ENCODE results near the gene CFDP1. TPM values are rescaled to one million over a fixed set of nuclear protein-coding genes. Genes with fewer than 3 reads are reported as not detected.

The CFDP1 gene
- total and polyA plus RNA-seq, 2 experiments from 2014 or later, result 97.1 to 116 TPM

DNA sequence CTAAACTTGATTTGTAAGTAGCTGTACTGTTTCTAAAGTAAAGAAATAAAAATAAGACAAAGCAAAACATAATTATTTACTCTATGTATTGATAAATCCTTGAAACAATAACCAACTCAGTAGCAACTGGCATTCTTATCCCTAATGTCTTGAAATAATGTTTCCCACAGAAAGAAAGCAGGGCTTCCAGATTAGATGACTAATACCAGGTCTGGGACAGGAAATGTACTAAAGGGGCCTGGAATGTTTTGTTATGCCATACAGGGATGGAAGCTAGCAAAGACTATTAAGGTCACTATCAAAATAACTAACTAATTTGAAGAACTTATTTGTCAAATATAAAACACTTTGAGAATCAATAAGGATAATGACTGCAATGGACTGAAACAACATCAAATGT, 82.1 kb downstream of the CFDP1 start:
- Histone ChIP-seq H3K4me2 (no peak overlapping the region), H3K27me3 (no peaks in the 10 kb centered on the region), H3K9me3 (ENCODE audit: low read depth) (no peaks in the 10 kb centered on the region), H3K9me2 (replicated peaks; ENCODE audit: insufficient read depth) (no peaks in the 10 kb centered on the region), H3K4me1 (ENCODE audit: insufficient read depth) (no peaks in the 10 kb centered on the region), H3K36me3 (replicated peaks; ENCODE audit: insufficient read depth, low read depth) (no peaks in the 10 kb centered on the region), H3K27ac (no peak overlapping the region), H3K4me3 (no peak overlapping the region), H2AFZ (no peak overlapping the region), H4K20me1 (ENCODE audit: insufficient read depth, poor library complexity, severe bottlenecking) (no peaks in the 10 kb centered on the region), H3K79me2 (no peaks in the 10 kb centered on the region)
- no peak for DNase-seq (ENCODE audit: low spot score)
- TF ChIP-seq, protein P1, sequence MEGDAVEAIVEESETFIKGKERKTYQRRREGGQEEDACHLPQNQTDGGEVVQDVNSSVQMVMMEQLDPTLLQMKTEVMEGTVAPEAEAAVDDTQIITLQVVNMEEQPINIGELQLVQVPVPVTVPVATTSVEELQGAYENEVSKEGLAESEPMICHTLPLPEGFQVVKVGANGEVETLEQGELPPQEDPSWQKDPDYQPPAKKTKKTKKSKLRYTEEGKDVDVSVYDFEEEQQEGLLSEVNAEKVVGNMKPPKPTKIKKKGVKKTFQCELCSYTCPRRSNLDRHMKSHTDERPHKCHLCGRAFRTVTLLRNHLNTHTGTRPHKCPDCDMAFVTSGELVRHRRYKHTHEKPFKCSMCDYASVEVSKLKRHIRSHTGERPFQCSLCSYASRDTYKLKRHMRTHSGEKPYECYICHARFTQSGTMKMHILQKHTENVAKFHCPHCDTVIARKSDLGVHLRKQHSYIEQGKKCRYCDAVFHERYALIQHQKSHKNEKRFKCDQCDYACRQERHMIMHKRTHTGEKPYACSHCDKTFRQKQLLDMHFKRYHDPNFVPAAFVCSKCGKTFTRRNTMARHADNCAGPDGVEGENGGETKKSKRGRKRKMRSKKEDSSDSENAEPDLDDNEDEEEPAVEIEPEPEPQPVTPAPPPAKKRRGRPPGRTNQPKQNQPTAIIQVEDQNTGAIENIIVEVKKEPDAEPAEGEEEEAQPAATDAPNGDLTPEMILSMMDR (IDR thresholded peaks at IDR 0.05; ENCODE audit: poor library complexity), result no peak
- TF ChIP-seq EZH2 (IDR thresholded peaks at IDR 0.05; ENCODE audit: borderline replicate concordance) (no peak), EZH2phosphoT487 (IDR thresholded peaks at IDR 0.05; ENCODE audit: low read depth, severe bottlenecking, unreplicated experiment) (no peak)

DNA sequence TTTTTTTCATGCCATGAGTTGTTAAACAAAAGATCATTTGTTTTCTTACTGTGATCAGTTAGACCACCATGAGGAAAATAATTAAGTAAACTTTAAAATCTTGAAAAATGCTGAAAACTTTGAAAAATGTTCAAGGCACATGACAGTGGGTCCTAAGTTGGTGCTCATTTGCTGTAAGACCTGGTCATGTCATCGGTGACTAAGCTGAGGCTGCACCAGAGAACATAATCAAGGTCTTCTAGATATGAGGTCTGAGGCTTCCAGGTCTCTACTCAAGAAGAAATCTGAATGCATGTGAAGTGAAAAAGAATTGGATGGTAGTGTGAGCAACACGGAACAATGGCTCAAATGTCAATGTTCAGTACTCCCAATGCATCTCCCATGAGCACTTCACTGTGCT, 87.6 kb downstream of the CFDP1 start:
- no peaks in the 10 kb centered on the region for H3K9me2 ChIP-seq (replicated peaks; ENCODE audit: insufficient read depth)
- H3K36me3 ChIP-seq (replicated peaks; ENCODE audit: insufficient read depth, low read depth), result no peaks in the 10 kb centered on the region
- no peaks in the 10 kb centered on the region for H3K79me2 ChIP-seq
- no peaks in the 10 kb centered on the region for H3K27me3 ChIP-seq
- H4K20me1 ChIP-seq (ENCODE audit: insufficient read depth, poor library complexity, severe bottlenecking), result no peaks in the 10 kb centered on the region
- H3K27ac ChIP-seq, result no peak overlapping the region
- H3K4me1 ChIP-seq (ENCODE audit: insufficient read depth), result peaks cover 35% of the 10 kb centered on the region
- no peak for DNase-seq (ENCODE audit: low spot score)
- H3K9me3 ChIP-seq (ENCODE audit: low read depth), result no peaks in the 10 kb centered on the region
- H2AFZ ChIP-seq, result no peak overlapping the region
- TF ChIP-seq, protein P1 (IDR thresholded peaks at IDR 0.05; ENCODE audit: poor library complexity), result no peak
- TF ChIP-seq EZH2 (IDR thresholded peaks at IDR 0.05; ENCODE audit: borderline replicate concordance), result no peak
- TF ChIP-seq EZH2phosphoT487 (IDR thresholded peaks at IDR 0.05; ENCODE audit: low read depth, severe bottlenecking, unreplicated experiment), result no peak
- no peak overlapping the region for H3K4me3 ChIP-seq
- no peak overlapping the region for H3K4me2 ChIP-seq
- 98% methylated on average over 2 of the region's 2 CpGs for WGBS (ENCODE audit: low lambda C conversion rate, missing lambda C conversion rate)

DNA sequence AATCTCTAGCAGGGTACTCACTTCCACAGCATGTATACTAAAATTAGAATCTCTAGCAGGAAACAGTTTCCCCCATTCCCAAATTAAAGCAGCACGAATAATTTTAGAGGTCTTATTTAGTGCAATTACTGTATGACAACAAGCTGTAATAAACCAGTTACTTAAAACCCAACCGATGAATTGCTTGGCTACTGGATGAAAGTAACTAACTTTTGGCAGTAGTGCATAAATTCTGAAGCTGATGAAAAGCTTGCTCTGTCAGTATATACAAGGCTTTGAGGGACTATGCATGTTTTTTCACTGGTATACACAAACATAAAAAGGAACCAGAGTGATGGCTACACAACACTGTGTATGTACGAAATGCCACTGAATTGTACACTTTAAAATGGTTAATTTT, 89.4 kb downstream of the CFDP1 start:
- Histone ChIP-seq H3K4me1 (ENCODE audit: insufficient read depth) (peaks cover 40% of the 10 kb centered on the region), H3K9me2 (replicated peaks; ENCODE audit: insufficient read depth) (no peaks in the 10 kb centered on the region), H3K4me2 (no peak overlapping the region), H2AFZ (no peak overlapping the region), H3K27me3 (no peaks in the 10 kb centered on the region), H3K27ac (peak overlapping the region; percentile 75), H4K20me1 (ENCODE audit: insufficient read depth, poor library complexity, severe bottlenecking) (no peaks in the 10 kb centered on the region), H3K36me3 (replicated peaks; ENCODE audit: insufficient read depth, low read depth) (no peaks in the 10 kb centered on the region), H3K9me3 (ENCODE audit: low read depth) (no peaks in the 10 kb centered on the region), H3K79me2 (no peaks in the 10 kb centered on the region), H3K4me3 (no peak overlapping the region)
- 39% methylated on average over 3 of the region's 3 CpGs for WGBS (ENCODE audit: low lambda C conversion rate, missing lambda C conversion rate)
- TF ChIP-seq, protein P1 (IDR thresholded peaks at IDR 0.05; ENCODE audit: poor library complexity), result no peak
- TF ChIP-seq EZH2phosphoT487 (IDR thresholded peaks at IDR 0.05; ENCODE audit: low read depth, severe bottlenecking, unreplicated experiment) (no peak), EZH2 (IDR thresholded peaks at IDR 0.05; ENCODE audit: borderline replicate concordance) (no peak)
- DNase-seq (ENCODE audit: low spot score), result no peak

DNA sequence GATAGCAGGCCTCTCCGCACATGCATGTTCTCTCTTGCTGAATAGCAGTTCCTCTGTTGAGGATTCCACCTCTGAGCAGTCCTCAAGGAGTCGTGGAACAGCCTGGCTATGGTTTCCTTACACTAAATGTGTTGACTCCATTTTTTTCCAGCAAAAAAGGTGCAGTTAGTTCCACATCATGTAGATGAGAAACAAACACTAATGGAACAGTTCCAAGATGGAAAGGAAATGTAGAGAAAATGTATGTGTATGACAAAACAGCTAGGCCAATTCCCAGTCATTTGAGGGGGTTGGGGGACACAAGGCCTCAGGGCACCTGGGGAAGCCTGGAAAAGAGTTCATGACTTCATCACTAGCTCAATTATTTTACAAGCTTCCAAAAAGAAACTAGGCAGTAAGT, 90.0 kb downstream of the CFDP1 start:
- Histone ChIP-seq H3K4me2 (no peak overlapping the region), H3K4me3 (no peak overlapping the region), H2AFZ (no peak overlapping the region), H3K27ac (peak overlapping the region; percentile 75), H3K79me2 (no peaks in the 10 kb centered on the region), H3K9me3 (ENCODE audit: low read depth) (no peaks in the 10 kb centered on the region), H3K27me3 (no peaks in the 10 kb centered on the region), H3K36me3 (replicated peaks; ENCODE audit: insufficient read depth, low read depth) (no peaks in the 10 kb centered on the region), H3K4me1 (ENCODE audit: insufficient read depth) (peaks cover 40% of the 10 kb centered on the region), H4K20me1 (ENCODE audit: insufficient read depth, poor library complexity, severe bottlenecking) (no peaks in the 10 kb centered on the region), H3K9me2 (replicated peaks; ENCODE audit: insufficient read depth) (no peaks in the 10 kb centered on the region)
- DNase-seq (ENCODE audit: low spot score), result no peak
- TF ChIP-seq EZH2phosphoT487 (IDR thresholded peaks at IDR 0.05; ENCODE audit: low read depth, severe bottlenecking, unreplicated experiment) (no peak), EZH2 (IDR thresholded peaks at IDR 0.05; ENCODE audit: borderline replicate concordance) (no peak)
- TF ChIP-seq, protein P1 (IDR thresholded peaks at IDR 0.05; ENCODE audit: poor library complexity), result no peak
- 87% methylated on average over 2 of the region's 2 CpGs for WGBS (ENCODE audit: low lambda C conversion rate, missing lambda C conversion rate)

All from hepatocyte (in vitro differentiated cells).